Natural killer cell (primary cell): Measurements from ENCODE around the gene MIA2. TPM values are rescaled to one million over a fixed set of nuclear protein-coding genes. Genes with fewer than 3 reads are reported as not detected.

Experiments used
- ATAC-seq, 3 donors: fragments of 150-1000 bp in 2 of 3; fragments of 200-7000 bp in 1 of 3; cut with Tn5 transposase; 1 replicate in 1 of 3; 2 replicates in 2 of 3; pipeline ENCODE4 v1.10.0; 2021; ENCODE audit warnings: mild to moderate bottlenecking in 2 of 3, moderate library complexity in 2 of 3
- DNase-seq, 2 donors: peaks; one replicate each; pipeline versions ENCODE4 v3.0.0 to v3.0.0-alpha.2; 2013 to 2021; ENCODE audit warnings: mixed read lengths in 1 of 2
- H3K27ac ChIP-seq: one replicate; pipeline ENCODE4 v1.5.1; 2013; ENCODE audit warnings: mild to moderate bottlenecking, low read length
- H3K27me3 ChIP-seq: one replicate; pipeline ENCODE4 v1.6.1; 2013; ENCODE audit warnings: low read length; ENCODE audit not compliant: control insufficient read depth, insufficient read depth
- H3K36me3 ChIP-seq: one replicate; pipeline ENCODE4 v1.6.1; 2013; ENCODE audit warnings: low read length; ENCODE audit not compliant: control insufficient read depth, insufficient read depth
- H3K4me1 ChIP-seq: one replicate; pipeline ENCODE4 v1.6.1; 2013; ENCODE audit warnings: low read length; ENCODE audit not compliant: control insufficient read depth, insufficient read depth
- H3K4me3 ChIP-seq: one replicate; pipeline ENCODE4 v1.5.1; 2013; ENCODE audit warnings: low read length
- H3K9me3 ChIP-seq: one replicate; pipeline ENCODE4 v1.6.1; 2013; ENCODE audit warnings: low read length; ENCODE audit not compliant: control insufficient read depth, insufficient read depth
- H3K27ac Mint-ChIP-seq, 2 donors: one replicate each; pipeline ENCODE4 v1.8.0; 2022; ENCODE audit warnings: mild to moderate bottlenecking in 2 of 2, mixed read lengths in 2 of 2, moderate library complexity in 1 of 2
- H3K27me3 Mint-ChIP-seq, 2 donors: one replicate each; pipeline ENCODE4 v1.8.0; 2022; ENCODE audit warnings: low read depth in 2 of 2, mixed read lengths in 2 of 2
- H3K36me3 Mint-ChIP-seq: one replicate; pipeline ENCODE4 v1.8.0; 2022; ENCODE audit warnings: mixed read lengths
- H3K4me1 Mint-ChIP-seq, 2 donors: one replicate each; pipeline ENCODE4 v1.8.0; 2022; ENCODE audit warnings: mixed read lengths in 2 of 2
- H3K4me3 Mint-ChIP-seq: one replicate; pipeline ENCODE4 v1.8.0; 2022; ENCODE audit warnings: mild to moderate bottlenecking, moderate library complexity, mixed read lengths
- H3K9me3 Mint-ChIP-seq, 2 donors: one replicate each; pipeline ENCODE4 v1.8.0; 2022; ENCODE audit warnings: mixed read lengths in 2 of 2
- CTCF ChIP-seq: fragments of 200-600 bp; IDR thresholded peaks from one replicate; pipeline ENCODE4 v1.8.0; 2022; ENCODE audit warnings: antibody characterized with exemption
- WGBS: methylation state at CpG from one replicate; pipeline ENCODE4 v1.1.7; 2013; ENCODE audit warnings: missing lambda C conversion rate; ENCODE audit not compliant: insufficient coverage; 5-methylcytosine and 5-hydroxymethylcytosine counted together
- intact Hi-C: fragments of 100-400 bp; cut with micrococcal nuclease; formaldehyde crosslinking; loops from one replicate; pipeline ENCODE4 v1.14.2; 2022
- total RNA-seq, 4 donors: library from RNA; stranded (reverse); fragments of 120-200 nt in 1 of 4; gene quantifications; one replicate each; pipeline versions ENCODE4 v1.2.3 to v1.2.4, GENCODE V29; 2013 to 2022

Gene MIA2
- total RNA-seq, 3 donors from 2014 or later (not counting 1 experiment from before 2014, with no cell fraction given), result 44.7 to 45.7 (median 45.4) TPM

- no peak for ATAC-seq
- no peaks in the 10 kb centered on the region for H3K9me3 Mint-ChIP-seq
- no peak for DNase-seq
- TF ChIP-seq CTCF, result no peak
- Histone ChIP-seq H3K27ac (no peak overlapping the region), H3K4me1 (peaks cover under 1% of the 10 kb centered on the region), H3K4me3 (no peak overlapping the region), H3K9me3 (no peaks in the 10 kb centered on the region), H3K27me3 (no peaks in the 10 kb centered on the region), H3K36me3 (no peaks in the 10 kb centered on the region)
- H3K4me1 Mint-ChIP-seq, result peaks cover 21 to 22% of the 10 kb centered on the region in 2 donors
- H3K27ac Mint-ChIP-seq, result peak overlapping the region in 1 of 2 donors; percentile 16
- 46% methylated on average over 3 of the region's 4 CpGs for WGBS
- H3K4me3 Mint-ChIP-seq, result no peak overlapping the region
- H3K36me3 Mint-ChIP-seq, result no peaks in the 10 kb centered on the region
- H3K27me3 Mint-ChIP-seq, result no peaks in the 10 kb centered on the region
- intact Hi-C loops, result no loop called here
Measured at GRCh38 chr14:39376667-39377403, 143.1 kb downstream of the MIA2 start.

GRCh38 chr14:39381366-39381765 lies 147.7 kb downstream of the MIA2 start:
- WGBS, result 86% methylated on average over 4 of the region's 4 CpGs
- intact Hi-C loops, result no loop called here
- Histone ChIP-seq H3K4me3 (no peak overlapping the region), H3K36me3 (no peaks in the 10 kb centered on the region), H3K27me3 (no peaks in the 10 kb centered on the region), H3K27ac (peak overlapping the region; percentile 48), H3K9me3 (no peaks in the 10 kb centered on the region), H3K4me1 (peaks cover 4% of the 10 kb centered on the region)
- no peaks in the 10 kb centered on the region for H3K27me3 Mint-ChIP-seq
- no peaks in the 10 kb centered on the region for H3K36me3 Mint-ChIP-seq
- DNase-seq (no peak), ATAC-seq (peak in 2 of 3 donors; percentile 39 to 55)
- peak overlapping the region; percentile 71 to 85 for H3K27ac Mint-ChIP-seq
- H3K4me3 Mint-ChIP-seq, result no peak overlapping the region
- H3K4me1 Mint-ChIP-seq, result peaks cover 37 to 48% of the 10 kb centered on the region in 2 donors
- no peak for TF ChIP-seq CTCF
- no peaks in the 10 kb centered on the region for H3K9me3 Mint-ChIP-seq

- H3K4me1 ChIP-seq, result peaks cover 4% of the 10 kb centered on the region
- WGBS, result 99% methylated on average over 3 of the region's 3 CpGs
- DNase-seq (no peak), ATAC-seq (no peak)
- Mint-ChIP-seq H3K36me3 (no peaks in the 10 kb centered on the region), H3K27me3 (no peaks in the 10 kb centered on the region), H3K4me1 (peaks cover 30 to 43% of the 10 kb centered on the region in 2 donors), H3K9me3 (no peaks in the 10 kb centered on the region), H3K27ac (peak overlapping the region; percentile 80 to 85), H3K4me3 (no peak overlapping the region)
- intact Hi-C loops, result no loop called here
- H3K27me3 ChIP-seq, result no peaks in the 10 kb centered on the region
- no peaks in the 10 kb centered on the region for H3K9me3 ChIP-seq
- no peak for TF ChIP-seq CTCF
- no peak overlapping the region for H3K4me3 ChIP-seq
- H3K36me3 ChIP-seq, result no peaks in the 10 kb centered on the region
- no peak overlapping the region for H3K27ac ChIP-seq
Measured at GRCh38 chr14:39382463-39382862, 148.7 kb downstream of the MIA2 start.
